GM06990 (cell line): ENCODE results near the gene MRPL22.
"Not testable (repeated sequence)": the region's sequence is repeated elsewhere in the genome, so short reads cannot be mapped to it uniquely, and the experiment has no call there.

Experiments
- DNase-seq: peaks from one replicate; pipeline ENCODE4 v3.0.0-alpha.2; 2011; ENCODE audit not compliant: insufficient read length; ENCODE audit errors: extremely low read depth
- H3K27me3 ChIP-seq: replicated peaks from 2 replicates; pipeline ENCODE4 v1.6.0; 2011; ENCODE audit warnings: low read length; ENCODE audit not compliant: control insufficient read depth, insufficient read depth
- H3K36me3 ChIP-seq: 2 replicates; pipeline ENCODE4 v1.5.1; 2011; ENCODE audit warnings: low read length; ENCODE audit not compliant: control insufficient read depth, insufficient read depth
- H3K4me3 ChIP-seq: replicated peaks from 2 replicates; pipeline ENCODE4 v1.5.1; 2011; ENCODE audit warnings: low read depth, mild to moderate bottlenecking, control low read depth, low read length
- CTCF ChIP-seq: IDR thresholded peaks from 2 replicates; pipeline ENCODE4 v1.5.1; 2011; ENCODE audit warnings: low read length, control low read depth, mild to moderate bottlenecking, inconsistent platforms; ENCODE audit not compliant: insufficient read depth, poor library complexity, severe bottlenecking

Gene MRPL22

DNA sequence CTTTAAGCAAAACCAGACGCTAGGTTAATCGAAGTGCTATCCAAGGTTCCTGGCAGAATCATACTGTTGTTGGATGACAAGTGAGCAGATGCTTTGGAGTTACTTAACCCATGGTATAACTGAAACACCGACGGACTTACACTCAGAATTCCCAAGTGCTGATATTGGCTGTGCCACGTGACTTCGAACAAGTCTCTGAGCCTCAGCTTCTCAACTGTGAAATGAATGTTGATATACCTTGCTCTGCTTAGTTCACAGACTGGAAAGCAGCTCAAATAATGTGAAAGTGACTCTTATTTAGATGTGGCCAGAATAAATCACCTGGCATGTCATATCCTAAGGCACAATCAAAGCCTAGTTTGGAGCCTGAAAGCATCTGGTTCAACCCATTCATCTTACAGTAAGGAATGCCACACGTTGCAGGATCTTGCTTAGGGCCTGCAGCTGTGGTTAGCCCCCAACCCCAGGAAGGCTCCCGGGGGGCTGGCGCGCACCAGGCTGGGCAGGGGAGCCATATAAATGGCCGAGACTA is 3.6 kb upstream of the MRPL22 start:
- no peak for DNase-seq
- Histone ChIP-seq H3K4me3 (peak overlapping the region; percentile 96), H3K27me3 (no peaks in the 10 kb centered on the region), H3K36me3 (peaks cover 3% of the 10 kb centered on the region)
- no peak for TF ChIP-seq CTCF

- TF ChIP-seq CTCF, result no peak
- peaks cover 1% of the 10 kb centered on the region; the same call in 1 of the 2 replicates for H3K36me3 ChIP-seq
- peak within 1 kb of the TSS; percentile 96 for H3K4me3 ChIP-seq
- no peaks in the 10 kb centered on the region for H3K27me3 ChIP-seq
- DNase-seq, result peak; percentile 92
Observed at GRCh38 chr5:154937718-154938466, 3.0 kb upstream of the MRPL22 start, which contains the start of gene GEMIN5. TSS of gene GEMIN5 (minus strand) at chr5:154938211. CDS start at chr5:154938133, 78 bp downstream.

DNA sequence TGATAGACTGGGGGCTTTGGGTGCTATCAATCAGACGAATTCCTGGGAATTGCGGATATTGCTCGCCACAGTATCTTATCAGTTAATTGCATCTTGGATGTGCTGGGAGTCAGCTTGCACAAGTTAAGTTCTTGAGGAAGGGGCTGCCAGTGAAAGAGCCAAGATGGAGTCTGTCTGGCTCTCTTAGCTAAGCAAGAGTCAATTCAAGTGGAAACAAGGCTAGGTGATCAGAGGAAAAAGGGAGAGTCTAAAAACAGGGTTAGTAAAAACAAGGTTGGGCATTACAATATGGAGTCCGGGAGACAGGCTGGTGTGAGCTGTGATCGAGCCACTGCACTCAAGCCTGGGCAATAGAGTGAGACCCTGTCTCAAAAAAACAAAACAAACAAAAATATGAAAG is 1.5 kb upstream of the MRPL22 start:
- not testable (repeated sequence) for H3K27me3 ChIP-seq, DNase-seq, H3K4me3 ChIP-seq, H3K36me3 ChIP-seq

DNA sequence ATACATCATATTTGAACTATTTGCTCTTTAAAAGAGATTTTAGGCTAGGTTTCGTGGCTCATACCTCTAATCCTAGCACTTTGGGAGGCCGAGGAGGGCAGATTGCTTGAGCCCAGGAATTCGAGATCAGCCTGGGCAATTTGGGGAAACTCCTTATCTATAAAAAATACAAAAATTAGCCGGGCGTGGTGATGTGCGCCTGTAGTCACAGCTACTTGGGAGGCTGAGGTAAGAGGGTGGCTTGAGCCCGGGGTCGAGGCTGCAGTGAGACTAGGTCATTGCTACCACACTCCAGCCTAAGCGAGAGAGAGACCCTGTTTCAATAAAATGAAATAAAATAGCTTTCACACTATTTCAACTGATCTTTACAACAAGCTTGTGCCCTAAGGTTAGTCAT is 500 bp upstream of the MRPL22 start:
- Histone ChIP-seq H3K36me3 (peaks cover 2% of the 10 kb centered on the region; the same call in 1 of the 2 replicates), H3K27me3 (no peaks in the 10 kb centered on the region), H3K4me3 (peak overlapping the region; percentile 91)
- TF ChIP-seq CTCF, result no peak
- no peak for DNase-seq

GRCh38 chr5:154943527-154943926 is 2.7 kb downstream of the MRPL22 start:
- DNase-seq, result no peak
- Histone ChIP-seq H3K27me3 (no peaks in the 10 kb centered on the region), H3K4me3 (no peak overlapping the region), H3K36me3 (peaks cover 2% of the 10 kb centered on the region; the same call in 1 of the 2 replicates)
- TF ChIP-seq CTCF, result no peak

GRCh38 chr5:154944716-154945115 is 3.8 kb downstream of the MRPL22 start:
- no peak for TF ChIP-seq CTCF
- DNase-seq, result no peak
- Histone ChIP-seq H3K27me3 (no peaks in the 10 kb centered on the region), H3K36me3 (peaks cover 2% of the 10 kb centered on the region; the same call in 1 of the 2 replicates), H3K4me3 (no peak overlapping the region)
